CD14-positive monocyte (primary cell): ENCODE data around the gene FAP. TPM values are rescaled to one million over a fixed set of nuclear protein-coding genes. Genes with fewer than 3 reads are reported as not detected.

Source experiments
- DNase-seq, 3 donors: peaks; one replicate each; pipeline ENCODE4 v3.0.0-alpha.2; 2011 to 2022
- H2AFZ ChIP-seq: 2 replicates; pipeline ENCODE4 v1.6.0; 2012; ENCODE audit warnings: mild to moderate bottlenecking, low read depth, low read length, inconsistent platforms; ENCODE audit not compliant: insufficient read depth, poor library complexity, severe bottlenecking
- H3K27ac ChIP-seq, 2 donors: 1 replicate in 1 of 2; 2 replicates in 1 of 2; pipeline ENCODE4 v1.5.1; 2012 to 2013; ENCODE audit warnings: low read length in 2 of 2, control low read depth in 1 of 2, inconsistent platforms in 1 of 2, low read depth in 1 of 2, mild to moderate bottlenecking in 1 of 2
- H3K27me3 ChIP-seq, 2 donors: one replicate each; pipeline versions ENCODE4 v1.6.0 to v1.6.1; 2011 to 2013; ENCODE audit warnings: low read length in 2 of 2; ENCODE audit not compliant: control insufficient read depth in 2 of 2, insufficient read depth in 2 of 2
- H3K36me3 ChIP-seq, 2 donors: replicated peaks in 1 of 2; 1 replicate in 1 of 2; 2 replicates in 1 of 2; pipeline versions ENCODE4 v1.5.1 to v1.6.1; 2012 to 2013; ENCODE audit warnings: low read length in 2 of 2, control low read depth in 1 of 2, inconsistent platforms in 1 of 2, mild to moderate bottlenecking in 1 of 2; ENCODE audit not compliant: insufficient read depth in 2 of 2, control insufficient read depth in 1 of 2
- H3K4me1 ChIP-seq, 2 donors: 1 replicate in 1 of 2; 2 replicates in 1 of 2; pipeline versions ENCODE4 v1.5.1 to v1.6.1; 2012 to 2013; ENCODE audit warnings: low read length in 2 of 2, control low read depth in 1 of 2, inconsistent platforms in 1 of 2, mild to moderate bottlenecking in 1 of 2, moderate library complexity in 1 of 2; ENCODE audit not compliant: insufficient read depth in 2 of 2, control insufficient read depth in 1 of 2
- H3K4me2 ChIP-seq: replicated peaks from 2 replicates; pipeline ENCODE3; 2012; ENCODE audit warnings: low read length, moderate library complexity, mild to moderate bottlenecking; ENCODE audit not compliant: poor library complexity, severe bottlenecking; ENCODE audit errors: extremely low read depth
- H3K4me3 ChIP-seq, 3 experiments: fragments of 200-600 bp in 1 of 3; sonication (generic) in 1 of 3; replicated peaks in 1 of 3; 1 replicate in 2 of 3; 2 replicates in 1 of 3; pipeline ENCODE4 v1.5.1; 2011 to 2013; ENCODE audit warnings: low read length in 3 of 3, mild to moderate bottlenecking in 3 of 3, control low read depth in 2 of 3, low read depth in 2 of 3, inconsistent platforms in 1 of 3, moderate library complexity in 1 of 3
- H3K79me2 ChIP-seq: 2 replicates; pipeline ENCODE4 v1.6.0; 2012; ENCODE audit warnings: mild to moderate bottlenecking, control low read depth, inconsistent platforms, low read length, moderate library complexity; ENCODE audit not compliant: insufficient read depth
- H3K9ac ChIP-seq: 2 replicates; pipeline ENCODE4 v1.6.0; 2017; ENCODE audit warnings: low read length, mild to moderate bottlenecking; ENCODE audit not compliant: insufficient read depth, poor library complexity, severe bottlenecking
- H3K9me3 ChIP-seq, 2 donors: replicated peaks in 1 of 2; 1 replicate in 1 of 2; 2 replicates in 1 of 2; pipeline versions ENCODE4 v1.5.1 to v1.6.1; 2012 to 2013; ENCODE audit warnings: low read length in 2 of 2, control low read depth in 1 of 2; ENCODE audit not compliant: control insufficient read depth in 1 of 2, insufficient read depth in 1 of 2
- H4K20me1 ChIP-seq: 2 replicates; pipeline ENCODE4 v1.6.0; 2012; ENCODE audit warnings: mild to moderate bottlenecking, low read length, control low read depth, moderate library complexity; ENCODE audit not compliant: insufficient read depth
- H3K27ac Mint-ChIP-seq, 7 donors: one replicate each; pipeline ENCODE4 v1.8.0; 2020; ENCODE audit warnings: mild to moderate bottlenecking in 7 of 7, mixed read lengths in 7 of 7, moderate library complexity in 6 of 7, inconsistent platforms in 2 of 7
- H3K27me3 Mint-ChIP-seq, 3 donors: one replicate each; pipeline ENCODE4 v1.8.0; 2021 to 2022; ENCODE audit warnings: low read depth in 3 of 3, mild to moderate bottlenecking in 3 of 3, mixed read lengths in 3 of 3, moderate library complexity in 3 of 3, inconsistent platforms in 1 of 3
- H3K36me3 Mint-ChIP-seq, 2 donors: one replicate each; pipeline ENCODE4 v1.8.0; 2020; ENCODE audit warnings: mixed read lengths in 2 of 2, inconsistent platforms in 1 of 2, mild to moderate bottlenecking in 1 of 2
- H3K4me1 Mint-ChIP-seq: one replicate; pipeline ENCODE4 v1.8.0; 2020; ENCODE audit warnings: mild to moderate bottlenecking, mixed read lengths
- H3K4me3 Mint-ChIP-seq, 2 donors: one replicate each; pipeline ENCODE4 v1.8.0; 2020; ENCODE audit warnings: mild to moderate bottlenecking in 2 of 2, mixed read lengths in 2 of 2, moderate library complexity in 1 of 2
- H3K9me3 Mint-ChIP-seq, 7 donors: one replicate each; pipeline ENCODE4 v1.8.0; 2020 to 2022; ENCODE audit warnings: mixed read lengths in 7 of 7, mild to moderate bottlenecking in 6 of 7, moderate library complexity in 6 of 7, inconsistent platforms in 2 of 7
- WGBS: methylation state at CpG from one replicate; pipeline ENCODE4 v1.1.5; 2013; ENCODE audit warnings: missing lambda C conversion rate; ENCODE audit not compliant: insufficient coverage; 5-methylcytosine and 5-hydroxymethylcytosine counted together
- intact Hi-C, 2 donors: fragments of 100-400 bp; cut with micrococcal nuclease; formaldehyde crosslinking; loops; one replicate each; pipeline versions ENCODE4 v1.15.0 to v1.15.1; 2023
- polyA plus RNA-seq, 3 donors: library from polyadenylated mRNA; depleted of rRNA in 1 of 3; unstranded in 2 of 3; stranded (reverse) in 1 of 3; fragments of 300-500 nt in 2 of 3; fragments of >200 nt in 1 of 3; fragmentation: Illumina TruSeq in 2 of 3; gene quantifications; 1 replicate in 2 of 3; 2 replicates in 1 of 3; pipeline ENCODE4 v1.2.3, GENCODE V29; 2012 to 2021
- TF ChIP-seq, protein P1 (sequence below): fragments of 200-600 bp; IDR thresholded peaks from one replicate; pipeline ENCODE4 v1.8.0; 2022; ENCODE audit warnings: antibody characterized with exemption, mild to moderate bottlenecking

Gene FAP
- polyA plus RNA-seq, 3 donors, result not detected

DNA sequence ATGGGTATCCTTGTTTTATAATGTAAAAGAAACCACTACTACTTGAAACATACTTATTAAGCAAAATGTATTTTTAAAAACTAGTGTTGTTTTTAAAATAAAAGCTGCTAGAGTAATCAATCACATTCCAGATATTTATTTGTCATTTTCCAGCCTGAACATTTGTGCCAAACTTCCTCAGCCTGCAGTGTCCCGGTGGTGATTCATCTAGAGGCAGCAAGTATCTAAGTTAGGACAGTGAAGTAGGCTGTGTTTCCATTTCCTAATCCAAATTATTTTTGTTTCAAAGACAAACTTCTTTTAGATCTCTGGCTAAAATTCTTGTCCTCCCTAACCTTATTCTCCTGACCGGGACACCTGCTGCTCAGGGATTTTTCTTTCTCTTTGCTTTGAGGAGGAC, 78.4 kb downstream of the FAP start:
- Mint-ChIP-seq H3K4me3 (no peak overlapping the region), H3K27ac (no peak overlapping the region), H3K9me3 (no peaks in the 10 kb centered on the region), H3K4me1 (no peaks in the 10 kb centered on the region), H3K27me3 (peaks cover 0 to 1% (median 0%) of the 10 kb centered on the region in 3 donors), H3K36me3 (no peaks in the 10 kb centered on the region)
- H3K79me2 ChIP-seq, result no peaks in the 10 kb centered on the region
- no peak for DNase-seq
- WGBS, result no CpG with 5 or more reads among the region's 2 CpGs
- no peak overlapping the region for H3K4me2 ChIP-seq
- no peak overlapping the region for H2AFZ ChIP-seq
- no peaks in the 10 kb centered on the region for H3K27me3 ChIP-seq
- no peaks in the 10 kb centered on the region for H3K36me3 ChIP-seq
- H3K9me3 ChIP-seq, result no peaks in the 10 kb centered on the region
- intact Hi-C loops, result no loop called here
- no peaks in the 10 kb centered on the region for H4K20me1 ChIP-seq
- no peak overlapping the region for H3K27ac ChIP-seq
- TF ChIP-seq, protein P1, sequence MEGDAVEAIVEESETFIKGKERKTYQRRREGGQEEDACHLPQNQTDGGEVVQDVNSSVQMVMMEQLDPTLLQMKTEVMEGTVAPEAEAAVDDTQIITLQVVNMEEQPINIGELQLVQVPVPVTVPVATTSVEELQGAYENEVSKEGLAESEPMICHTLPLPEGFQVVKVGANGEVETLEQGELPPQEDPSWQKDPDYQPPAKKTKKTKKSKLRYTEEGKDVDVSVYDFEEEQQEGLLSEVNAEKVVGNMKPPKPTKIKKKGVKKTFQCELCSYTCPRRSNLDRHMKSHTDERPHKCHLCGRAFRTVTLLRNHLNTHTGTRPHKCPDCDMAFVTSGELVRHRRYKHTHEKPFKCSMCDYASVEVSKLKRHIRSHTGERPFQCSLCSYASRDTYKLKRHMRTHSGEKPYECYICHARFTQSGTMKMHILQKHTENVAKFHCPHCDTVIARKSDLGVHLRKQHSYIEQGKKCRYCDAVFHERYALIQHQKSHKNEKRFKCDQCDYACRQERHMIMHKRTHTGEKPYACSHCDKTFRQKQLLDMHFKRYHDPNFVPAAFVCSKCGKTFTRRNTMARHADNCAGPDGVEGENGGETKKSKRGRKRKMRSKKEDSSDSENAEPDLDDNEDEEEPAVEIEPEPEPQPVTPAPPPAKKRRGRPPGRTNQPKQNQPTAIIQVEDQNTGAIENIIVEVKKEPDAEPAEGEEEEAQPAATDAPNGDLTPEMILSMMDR, result no peak
- H3K9ac ChIP-seq, result no peak overlapping the region
- H3K4me1 ChIP-seq, result no peaks in the 10 kb centered on the region
- no peak overlapping the region for H3K4me3 ChIP-seq

DNA sequence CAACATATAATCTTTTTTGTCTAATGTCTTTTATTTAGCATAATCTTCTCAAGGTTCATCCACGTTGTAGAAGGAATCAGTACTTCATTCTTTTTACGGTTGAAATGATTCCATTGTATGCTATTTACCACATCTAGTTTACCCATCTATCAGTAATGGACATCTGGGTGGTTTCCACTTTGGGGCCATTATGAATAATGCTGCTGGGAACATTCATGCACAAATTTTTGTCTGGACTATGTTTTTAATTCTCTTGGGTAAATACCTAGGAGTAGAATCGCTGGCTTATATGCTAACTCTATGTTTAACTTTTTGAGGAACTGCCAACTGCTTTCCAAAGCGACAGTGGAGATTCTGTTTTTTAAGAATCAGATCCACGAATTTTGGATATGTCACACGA, 83.8 kb downstream of the FAP start:
- DNase-seq, result no peak
- 100% methylated on average over 1 of the region's 6 CpGs for WGBS
- Histone ChIP-seq H3K36me3 (no peaks in the 10 kb centered on the region), H4K20me1 (no peaks in the 10 kb centered on the region), H2AFZ (no peak overlapping the region), H3K27me3 (no peaks in the 10 kb centered on the region), H3K9me3 (no peaks in the 10 kb centered on the region), H3K9ac (no peak overlapping the region), H3K4me3 (no peak overlapping the region), H3K27ac (no peak overlapping the region), H3K79me2 (no peaks in the 10 kb centered on the region), H3K4me1 (no peaks in the 10 kb centered on the region), H3K4me2 (no peak overlapping the region)
- H3K27ac Mint-ChIP-seq, result no peak overlapping the region
- H3K4me1 Mint-ChIP-seq, result no peaks in the 10 kb centered on the region
- H3K9me3 Mint-ChIP-seq, result peaks cover 0 to 3% (median 0%) of the 10 kb centered on the region in 7 donors
- peaks cover 0 to 5% (median 3%) of the 10 kb centered on the region in 3 donors for H3K27me3 Mint-ChIP-seq
- intact Hi-C loops, result no loop called here
- H3K4me3 Mint-ChIP-seq, result no peak overlapping the region
- no peaks in the 10 kb centered on the region for H3K36me3 Mint-ChIP-seq
- TF ChIP-seq, protein P1, result no peak
